AG04449 (cell line): Measurements from ENCODE around the gene RNF25.

ENCODE experiments used
- CTCF ChIA-PET: fragments of 350-600 bp; formaldehyde crosslinking; extraction: SDS; loops from one replicate; lab custom pipeline; 2021; ENCODE audit warnings: antibody characterized with exemption; lab: Yijun Ruan, JAX
- POLR2A ChIA-PET: fragments of 400-600, 350-600 bp; formaldehyde crosslinking; extraction: SDS; loops from one replicate; lab custom pipeline; 2020; ENCODE audit warnings: antibody characterized with exemption, inconsistent platforms; lab: Yijun Ruan, JAX
- DNase-seq: peaks from one replicate; pipeline ENCODE4 v3.0.0-alpha.2; 2010; ENCODE audit warnings: low read depth, low spot score
- H3K4me3 ChIP-seq: 2 replicates; pipeline ENCODE4 v1.5.1; 2011; ENCODE audit warnings: low read depth, mild to moderate bottlenecking, control low read depth, low read length
- CTCF ChIP-seq: IDR thresholded peaks from one replicate; pipeline ENCODE4 v1.5.1; 2011; ENCODE audit warnings: mild to moderate bottlenecking, moderate library complexity, low read length, control low read depth, inconsistent platforms; ENCODE audit not compliant: insufficient read depth; ENCODE audit errors: missing control alignments

RNF25 gene

DNA sequence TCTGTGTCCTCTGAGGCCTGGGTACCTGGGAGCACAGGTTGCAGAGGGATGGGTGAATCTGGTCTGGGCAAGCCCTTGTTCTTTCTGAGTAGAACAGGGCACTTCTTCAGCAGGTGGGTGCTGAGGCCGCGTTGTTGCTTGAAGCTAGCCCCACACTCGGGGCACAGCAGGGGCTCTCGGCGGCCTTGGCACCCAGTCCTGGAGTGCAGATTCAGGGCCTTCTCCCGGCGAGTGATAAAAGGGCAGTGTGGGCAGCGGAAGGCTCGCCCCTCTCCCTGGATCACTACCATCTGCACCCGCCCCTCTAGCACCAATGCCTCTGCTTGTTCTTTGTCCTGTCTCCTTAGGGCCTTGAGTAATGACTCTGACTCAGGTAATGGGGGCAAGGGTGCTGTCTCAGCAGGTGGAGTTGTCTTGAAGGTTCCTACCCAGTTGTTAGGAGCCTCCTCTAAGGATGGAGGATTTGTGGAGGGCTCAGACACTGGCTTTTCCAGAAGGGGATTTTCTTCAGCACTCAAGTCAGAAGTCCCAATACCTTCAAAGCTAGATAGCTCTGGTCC is 28.0 kb downstream of the RNF25 start:
- DNase-seq = no peak
- no peak overlapping the region for H3K4me3 ChIP-seq
- POLR2A ChIA-PET = no interaction called here
- CTCF ChIA-PET = interaction anchor here (1.0 to 2.4 kb wide), 5 partner anchors 10 to 372 kb away, joined by 3 to 9 read pairs (median 3); partner anchors contain the start of genes BCS1L, PLCD4 and ZNF142
- TF ChIP-seq CTCF = no peak

GRCh38 chr2:218642786-218643185 is 29.0 kb downstream of the RNF25 start:
- no peak for DNase-seq
- POLR2A ChIA-PET = no interaction called here
- no peak overlapping the region for H3K4me3 ChIP-seq
- CTCF ChIA-PET = interaction anchor here (1.1 to 2.4 kb wide), 3 partner anchors 16 to 44 kb away, joined by 3 to 9 read pairs (median 3); partner anchors contain the start of genes BCS1L, PLCD4 and ZNF142
- TF ChIP-seq CTCF = no peak

DNA sequence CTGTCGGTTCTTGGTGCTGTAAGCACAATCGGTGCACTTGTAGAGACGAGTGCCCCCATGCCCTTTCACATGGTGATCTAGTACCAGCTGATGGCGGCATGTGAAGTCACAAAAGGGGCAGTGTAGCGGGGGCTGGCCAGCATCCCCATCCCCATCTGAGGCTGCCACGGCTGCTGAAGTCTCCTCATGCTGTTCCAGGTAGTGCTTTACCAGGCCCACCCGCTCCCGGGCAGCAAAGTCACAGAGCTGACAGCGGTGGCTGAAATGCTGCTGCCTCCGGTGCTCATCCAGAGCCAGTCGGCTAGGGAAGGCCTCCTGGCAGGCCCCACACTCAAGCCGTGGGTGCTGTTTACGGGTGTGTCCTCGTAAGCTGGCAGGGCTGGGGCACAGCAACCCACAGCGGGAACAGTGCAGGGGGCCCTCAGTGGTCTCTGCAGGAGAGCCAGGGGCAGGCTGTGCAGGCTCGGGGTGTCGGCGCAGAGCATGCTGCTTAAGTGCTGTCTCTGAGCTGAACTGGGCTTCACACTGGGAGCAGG is 29.6 kb downstream of the RNF25 start:
- CTCF ChIA-PET = interaction anchor here (0.9 to 2.2 kb wide), 2 partner anchors 8 to 16 kb away, joined by 3 to 9 read pairs; partner anchors contain the start of gene ZNF142
- TF ChIP-seq CTCF = no peak
- POLR2A ChIA-PET = no interaction called here
- no peak overlapping the region for H3K4me3 ChIP-seq
- no peak for DNase-seq

DNA sequence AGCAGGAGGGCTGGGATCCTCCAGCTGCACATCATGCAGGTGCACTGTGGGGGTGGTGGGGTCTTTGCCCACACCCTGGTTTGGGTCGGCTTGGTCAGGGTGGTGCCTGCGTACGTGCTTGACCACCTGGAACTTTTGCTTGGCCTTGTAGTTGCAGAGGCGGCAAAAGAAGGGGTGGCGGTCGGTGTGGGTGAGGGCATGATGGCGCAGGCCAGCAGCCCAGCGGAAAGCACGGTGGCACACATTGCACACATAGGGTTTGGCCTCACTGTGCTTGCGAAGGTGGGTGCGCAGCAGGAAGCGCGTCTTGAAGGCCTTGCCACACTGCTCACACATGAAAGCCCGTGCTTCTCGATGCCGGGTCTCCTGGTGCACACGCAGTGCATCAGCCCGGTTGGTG is 33.4 kb downstream of the RNF25 start:
- CTCF ChIA-PET = no interaction called here
- H3K4me3 ChIP-seq = no peak overlapping the region
- POLR2A ChIA-PET = no interaction called here
- TF ChIP-seq CTCF = no peak
- no peak for DNase-seq

GRCh38 chr2:218635719-218636118 is 36.1 kb downstream of the RNF25 start:
- TF ChIP-seq CTCF = no peak
- H3K4me3 ChIP-seq = no peak overlapping the region
- ChIA-PET POLR2A (no interaction called here), CTCF (interaction anchor here (0.6 to 2.3 kb wide), 4 partner anchors 13 to 169 kb away, joined by 3 to 7 read pairs (median 3); no protein-coding TSS in a partner anchor)
- DNase-seq = no peak

DNA sequence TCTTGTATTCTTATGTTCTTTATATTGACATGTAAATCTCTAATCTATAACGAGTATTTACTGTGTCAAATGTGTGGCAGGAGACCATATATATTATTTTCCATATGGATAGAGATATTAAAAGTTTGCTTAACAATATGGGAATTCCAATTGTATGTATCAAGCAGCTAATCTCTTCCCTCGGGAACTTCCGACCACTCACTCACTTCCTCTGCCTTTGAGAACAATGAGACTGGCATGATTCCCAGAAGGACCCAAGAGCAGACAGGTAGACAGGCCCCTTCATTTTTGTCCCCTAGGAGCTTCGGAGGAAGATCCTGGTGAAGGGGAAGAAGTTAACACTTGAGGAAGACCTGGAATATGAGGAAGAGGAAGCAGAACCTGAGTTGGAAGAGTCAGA is 40.0 kb downstream of the RNF25 start:
- no peak for DNase-seq
- no peak for TF ChIP-seq CTCF
- no peak overlapping the region for H3K4me3 ChIP-seq
- POLR2A ChIA-PET = no interaction called here
- CTCF ChIA-PET = interaction anchor here (1.0 to 2.4 kb wide), 3 partner anchors 9 to 24 kb away, joined by 4 to 15 read pairs (median 4); partner anchors contain the start of gene PLCD4
